IPS-20b (cell line): ENCODE results near the gene TEX51.

Experiments
- H3K27ac ChIP-seq: one replicate; pipeline ENCODE4 v1.5.1; 2013; ENCODE audit warnings: low read length
- H3K27me3 ChIP-seq: 2 replicates; pipeline ENCODE4 v1.6.1; 2013; ENCODE audit warnings: mild to moderate bottlenecking, low read length, inconsistent platforms; ENCODE audit not compliant: insufficient read depth
- H3K36me3 ChIP-seq: 2 replicates; pipeline ENCODE4 v1.6.1; 2013; ENCODE audit warnings: low read depth, mild to moderate bottlenecking, inconsistent platforms, low read length, moderate library complexity; ENCODE audit not compliant: insufficient read depth
- H3K4me1 ChIP-seq: 2 replicates; pipeline ENCODE4 v1.6.1; 2013; ENCODE audit warnings: mild to moderate bottlenecking, control low read depth, inconsistent platforms, low read length, moderate library complexity; ENCODE audit not compliant: insufficient read depth
- H3K4me3 ChIP-seq: 2 replicates; pipeline ENCODE4 v1.5.1; 2013; ENCODE audit warnings: mild to moderate bottlenecking, low read length, inconsistent platforms
- H3K9ac ChIP-seq: 2 replicates; pipeline ENCODE4 v1.6.1; 2013; ENCODE audit warnings: low read depth, mild to moderate bottlenecking, inconsistent platforms, low read length, moderate library complexity
- H3K9me3 ChIP-seq: 2 replicates; pipeline ENCODE4 v1.6.1; 2013; ENCODE audit warnings: mild to moderate bottlenecking, low read depth, low read length, inconsistent platforms; ENCODE audit not compliant: insufficient read depth

The TEX51 gene

GRCh38 chr2:126879348-126880298 is 19.1 kb upstream of the TEX51 start:
- peaks cover 9% of the 10 kb centered on the region; the same call in 1 of the 2 replicates for H3K9me3 ChIP-seq
- no peak overlapping the region for H3K9ac ChIP-seq
- no peaks in the 10 kb centered on the region for H3K36me3 ChIP-seq
- H3K4me1 ChIP-seq: peaks cover 4% of the 10 kb centered on the region; the same call in 1 of the 2 replicates
- H3K27ac ChIP-seq: no peak overlapping the region
- no peaks in the 10 kb centered on the region for H3K27me3 ChIP-seq
- no peak overlapping the region for H3K4me3 ChIP-seq

GRCh38 chr2:126880324-126880723 is 18.4 kb upstream of the TEX51 start:
- Histone ChIP-seq H3K9me3 (peaks cover 5% of the 10 kb centered on the region; the same call in 1 of the 2 replicates), H3K36me3 (no peaks in the 10 kb centered on the region), H3K27me3 (0 out of 2 replicates have a peak, but pooled peaks cover under 1% of the 10 kb centered on the region), H3K4me1 (peaks cover 4% of the 10 kb centered on the region; the same call in 1 of the 2 replicates), H3K4me3 (no peak overlapping the region), H3K9ac (no peak overlapping the region), H3K27ac (no peak overlapping the region)

GRCh38 chr2:126880817-126881216 is 17.9 kb upstream of the TEX51 start:
- H3K27me3 ChIP-seq: peaks cover 5% of the 10 kb centered on the region; the same call in 1 of the 2 replicates
- no peak overlapping the region for H3K4me3 ChIP-seq

GRCh38 chr2:126881591-126881990 is 17.1 kb upstream of the TEX51 start:
- Histone ChIP-seq H3K4me3 (no peak overlapping the region), H3K27ac (no peak overlapping the region), H3K9me3 (no peaks in the 10 kb centered on the region), H3K36me3 (no peaks in the 10 kb centered on the region), H3K27me3 (peaks cover 10% of the 10 kb centered on the region; the same call in 1 of the 2 replicates), H3K4me1 (peaks cover 4% of the 10 kb centered on the region; the same call in 1 of the 2 replicates), H3K9ac (no peak overlapping the region)

More at GRCh38 chr2:126880817-126881216, 17.9 kb upstream of the TEX51 start:
- Histone ChIP-seq H3K9ac (no peak overlapping the region), H3K36me3 (no peaks in the 10 kb centered on the region), H3K4me1 (peaks cover 4% of the 10 kb centered on the region; the same call in 1 of the 2 replicates), H3K9me3 (peaks cover under 1% of the 10 kb centered on the region; the same call in 1 of the 2 replicates), H3K27ac (no peak overlapping the region)

GRCh38 chr2:126882181-126882580 is 16.5 kb upstream of the TEX51 start:
- H3K4me3 ChIP-seq: no peak overlapping the region
- no peaks in the 10 kb centered on the region for H3K36me3 ChIP-seq
- H3K27me3 ChIP-seq: peaks cover 16% of the 10 kb centered on the region
- H3K9ac ChIP-seq: no peak overlapping the region
- no peak overlapping the region for H3K27ac ChIP-seq
- H3K4me1 ChIP-seq: no peaks in the 10 kb centered on the region
- no peaks in the 10 kb centered on the region for H3K9me3 ChIP-seq

GRCh38 chr2:126882736-126883665 is 15.7 kb upstream of the TEX51 start:
- Histone ChIP-seq H3K36me3 (no peaks in the 10 kb centered on the region), H3K4me1 (no peaks in the 10 kb centered on the region)

GRCh38 chr2:126883666-126884040 is 15.0 kb upstream of the TEX51 start:
- Histone ChIP-seq H3K9me3 (no peaks in the 10 kb centered on the region), H3K36me3 (no peaks in the 10 kb centered on the region), H3K9ac (no peak overlapping the region), H3K4me3 (no peak overlapping the region), H3K27me3 (peaks cover 28% of the 10 kb centered on the region), H3K27ac (no peak overlapping the region), H3K4me1 (no peaks in the 10 kb centered on the region)

More at GRCh38 chr2:126882736-126883665, 15.7 kb upstream of the TEX51 start:
- H3K9me3 ChIP-seq: no peaks in the 10 kb centered on the region
- H3K4me3 ChIP-seq: no peak overlapping the region
- no peak overlapping the region for H3K9ac ChIP-seq
- H3K27ac ChIP-seq: no peak overlapping the region
- peaks cover 23% of the 10 kb centered on the region for H3K27me3 ChIP-seq

- Histone ChIP-seq H3K4me3 (no peak overlapping the region), H3K27ac (no peak overlapping the region), H3K4me1 (no peaks in the 10 kb centered on the region), H3K27me3 (peaks cover 28% of the 10 kb centered on the region), H3K9ac (no peak overlapping the region), H3K36me3 (no peaks in the 10 kb centered on the region), H3K9me3 (no peaks in the 10 kb centered on the region)
Measured at GRCh38 chr2:126884861-126885750, 13.6 kb upstream of the TEX51 start.

- no peak overlapping the region for H3K27ac ChIP-seq
- H3K9me3 ChIP-seq: no peaks in the 10 kb centered on the region
- H3K4me1 ChIP-seq: no peaks in the 10 kb centered on the region
- H3K4me3 ChIP-seq: peak overlapping the region; percentile 54; the same call in 1 of the 2 replicates
- peaks cover 28% of the 10 kb centered on the region for H3K27me3 ChIP-seq
- no peak overlapping the region; the same call in 1 of the 2 replicates for H3K9ac ChIP-seq
- no peaks in the 10 kb centered on the region for H3K36me3 ChIP-seq
Measured at GRCh38 chr2:126885751-126886210, 12.9 kb upstream of the TEX51 start.

- Histone ChIP-seq H3K9me3 (no peaks in the 10 kb centered on the region), H3K4me3 (peak overlapping the region; percentile 54; the same call in 1 of the 2 replicates), H3K4me1 (no peaks in the 10 kb centered on the region), H3K9ac (no peak overlapping the region; the same call in 1 of the 2 replicates), H3K27ac (no peak overlapping the region), H3K27me3 (peaks cover 28% of the 10 kb centered on the region), H3K36me3 (no peaks in the 10 kb centered on the region)
Measured at GRCh38 chr2:126886211-126886915, 12.3 kb upstream of the TEX51 start.
